ENCODE results near the gene MAML3.

DNA sequence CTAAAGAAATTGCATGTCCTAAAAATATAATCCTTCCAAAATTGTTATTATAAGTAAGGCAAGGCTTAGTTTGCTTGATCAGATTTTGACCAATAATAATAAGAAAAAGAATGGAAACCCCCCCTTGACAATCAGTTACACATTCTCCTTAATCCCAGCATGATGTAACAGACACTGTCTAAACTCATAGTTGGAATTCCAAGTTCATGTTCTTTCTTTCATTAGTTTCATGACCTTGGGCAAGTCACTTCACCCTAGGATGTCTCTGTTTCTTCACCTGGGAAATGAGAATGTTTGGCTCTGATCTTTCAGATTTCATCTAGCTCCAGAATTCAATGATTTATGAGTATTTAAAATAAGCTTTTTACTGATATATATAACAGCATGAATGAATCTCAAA lies 64.8 kb downstream of the MAML3 start:
- TF ChIP-seq POLR2A (IDR thresholded peaks at IDR 0.05): no peak
- no peak for TF ChIP-seq POLR2AphosphoS5 (IDR thresholded peaks at IDR 0.05)
- TF ChIP-seq, protein P1, sequence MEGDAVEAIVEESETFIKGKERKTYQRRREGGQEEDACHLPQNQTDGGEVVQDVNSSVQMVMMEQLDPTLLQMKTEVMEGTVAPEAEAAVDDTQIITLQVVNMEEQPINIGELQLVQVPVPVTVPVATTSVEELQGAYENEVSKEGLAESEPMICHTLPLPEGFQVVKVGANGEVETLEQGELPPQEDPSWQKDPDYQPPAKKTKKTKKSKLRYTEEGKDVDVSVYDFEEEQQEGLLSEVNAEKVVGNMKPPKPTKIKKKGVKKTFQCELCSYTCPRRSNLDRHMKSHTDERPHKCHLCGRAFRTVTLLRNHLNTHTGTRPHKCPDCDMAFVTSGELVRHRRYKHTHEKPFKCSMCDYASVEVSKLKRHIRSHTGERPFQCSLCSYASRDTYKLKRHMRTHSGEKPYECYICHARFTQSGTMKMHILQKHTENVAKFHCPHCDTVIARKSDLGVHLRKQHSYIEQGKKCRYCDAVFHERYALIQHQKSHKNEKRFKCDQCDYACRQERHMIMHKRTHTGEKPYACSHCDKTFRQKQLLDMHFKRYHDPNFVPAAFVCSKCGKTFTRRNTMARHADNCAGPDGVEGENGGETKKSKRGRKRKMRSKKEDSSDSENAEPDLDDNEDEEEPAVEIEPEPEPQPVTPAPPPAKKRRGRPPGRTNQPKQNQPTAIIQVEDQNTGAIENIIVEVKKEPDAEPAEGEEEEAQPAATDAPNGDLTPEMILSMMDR (IDR thresholded peaks at IDR 0.05): no peak
- TF ChIP-seq EP300 (IDR thresholded peaks at IDR 0.05; ENCODE audit: low read depth): no peak

Measured in transverse colon (tissue), 4 donors.